Cerebellar nuclear complex (tissue), 1 donor: ENCODE data around the gene PRUNE2.
A peak's percentile ranks its signal among the peaks of the same experiment; 100 is the strongest.
"Not testable (repeated sequence)": the region's sequence is repeated elsewhere in the genome, so short reads cannot be mapped to it uniquely, and the experiment has no call there.

ENCODE experiments used
- DNase-seq, 2 experiments: peaks; one replicate each; lab custom pipeline; 2025; lab: John Stamatoyannopoulos, UW

The PRUNE2 gene, protein sequence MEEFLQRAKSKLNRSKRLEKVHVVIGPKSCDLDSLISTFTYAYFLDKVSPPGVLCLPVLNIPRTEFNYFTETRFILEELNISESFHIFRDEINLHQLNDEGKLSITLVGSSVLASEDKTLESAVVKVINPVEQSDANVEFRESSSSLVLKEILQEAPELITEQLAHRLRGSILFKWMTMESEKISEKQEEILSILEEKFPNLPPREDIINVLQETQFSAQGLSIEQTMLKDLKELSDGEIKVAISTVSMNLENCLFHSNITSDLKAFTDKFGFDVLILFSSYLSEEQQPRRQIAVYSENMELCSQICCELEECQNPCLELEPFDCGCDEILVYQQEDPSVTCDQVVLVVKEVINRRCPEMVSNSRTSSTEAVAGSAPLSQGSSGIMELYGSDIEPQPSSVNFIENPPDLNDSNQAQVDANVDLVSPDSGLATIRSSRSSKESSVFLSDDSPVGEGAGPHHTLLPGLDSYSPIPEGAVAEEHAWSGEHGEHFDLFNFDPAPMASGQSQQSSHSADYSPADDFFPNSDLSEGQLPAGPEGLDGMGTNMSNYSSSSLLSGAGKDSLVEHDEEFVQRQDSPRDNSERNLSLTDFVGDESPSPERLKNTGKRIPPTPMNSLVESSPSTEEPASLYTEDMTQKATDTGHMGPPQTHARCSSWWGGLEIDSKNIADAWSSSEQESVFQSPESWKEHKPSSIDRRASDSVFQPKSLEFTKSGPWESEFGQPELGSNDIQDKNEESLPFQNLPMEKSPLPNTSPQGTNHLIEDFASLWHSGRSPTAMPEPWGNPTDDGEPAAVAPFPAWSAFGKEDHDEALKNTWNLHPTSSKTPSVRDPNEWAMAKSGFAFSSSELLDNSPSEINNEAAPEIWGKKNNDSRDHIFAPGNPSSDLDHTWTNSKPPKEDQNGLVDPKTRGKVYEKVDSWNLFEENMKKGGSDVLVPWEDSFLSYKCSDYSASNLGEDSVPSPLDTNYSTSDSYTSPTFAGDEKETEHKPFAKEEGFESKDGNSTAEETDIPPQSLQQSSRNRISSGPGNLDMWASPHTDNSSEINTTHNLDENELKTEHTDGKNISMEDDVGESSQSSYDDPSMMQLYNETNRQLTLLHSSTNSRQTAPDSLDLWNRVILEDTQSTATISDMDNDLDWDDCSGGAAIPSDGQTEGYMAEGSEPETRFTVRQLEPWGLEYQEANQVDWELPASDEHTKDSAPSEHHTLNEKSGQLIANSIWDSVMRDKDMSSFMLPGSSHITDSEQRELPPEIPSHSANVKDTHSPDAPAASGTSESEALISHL (N-terminal part only)

GRCh38 chr9:76905791-76906646 lies at the start of gene PRUNE2:
TSS of gene PRUNE2 (minus strand) at chr9:76906114. CDS start at chr9:76905963, 151 bp downstream.
- no peak for DNase-seq

DNA sequence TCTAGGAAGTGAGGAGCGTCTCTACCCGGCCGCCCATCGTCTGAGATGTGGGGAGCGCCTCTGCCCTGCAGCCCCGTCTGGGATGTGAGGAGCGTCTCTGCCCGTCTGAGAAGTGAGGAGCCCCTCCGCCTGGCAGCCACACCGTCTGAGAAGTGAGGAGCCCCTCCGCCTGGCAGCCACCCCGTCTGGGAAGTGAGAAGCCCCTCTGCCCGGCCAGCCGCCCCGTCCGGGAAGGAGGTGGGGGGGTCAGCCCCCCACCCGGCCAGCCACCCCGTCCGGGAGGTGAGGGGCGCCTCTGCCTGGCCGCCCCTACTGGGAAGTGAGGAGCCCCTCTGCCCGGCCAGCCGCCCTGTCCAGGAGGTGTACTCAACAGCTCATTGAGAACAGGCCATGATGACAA lies 49.5 kb upstream of the PRUNE2 start:
- not testable (repeated sequence) for DNase-seq

DNA sequence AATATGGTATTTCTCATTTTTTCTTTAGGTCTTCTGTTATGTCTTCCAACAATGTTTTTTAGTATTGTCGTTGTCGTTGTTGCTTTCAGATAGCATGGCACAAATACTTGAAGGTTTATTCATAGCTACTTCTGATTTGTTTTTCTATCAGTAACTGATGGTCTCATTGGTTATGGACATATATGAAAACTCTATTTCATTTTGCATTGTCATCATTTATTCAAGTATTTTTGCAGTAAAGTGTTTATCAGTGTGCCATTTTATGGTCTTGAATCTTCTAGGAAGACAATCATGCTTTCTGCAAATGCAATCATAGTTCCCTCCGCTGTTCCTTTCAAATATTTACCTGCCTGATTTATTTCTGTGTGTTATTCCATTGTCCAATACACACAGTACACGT lies 44.0 kb upstream of the PRUNE2 start:
- no peak for DNase-seq

- no peak for DNase-seq
These were observed 38.1 kb upstream of the PRUNE2 start for GRCh38 chr9:76944011-76944410.

DNA sequence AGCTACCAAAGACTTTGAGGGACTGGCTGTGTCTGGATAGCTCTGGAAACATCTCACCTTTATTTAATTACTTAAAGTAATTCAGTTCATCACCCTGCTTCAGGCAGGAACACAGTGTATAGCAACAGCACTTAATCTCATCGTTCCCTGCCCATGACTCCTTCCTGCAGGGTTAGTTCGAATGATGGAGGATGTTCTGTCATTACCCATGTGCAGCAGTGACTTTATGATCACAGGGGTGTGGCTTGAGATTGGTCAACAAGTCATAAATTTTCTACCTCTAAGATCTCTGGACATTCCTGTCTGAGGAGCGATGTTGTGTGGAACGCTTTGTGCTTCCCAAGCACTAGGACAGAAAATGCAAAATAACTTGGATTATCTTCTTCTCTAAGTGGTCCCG lies 37.1 kb upstream of the PRUNE2 start:
- DNase-seq: no peak

- no peak for DNase-seq
These were observed 26.8 kb upstream of the PRUNE2 start for GRCh38 chr9:76932757-76933156.

DNA sequence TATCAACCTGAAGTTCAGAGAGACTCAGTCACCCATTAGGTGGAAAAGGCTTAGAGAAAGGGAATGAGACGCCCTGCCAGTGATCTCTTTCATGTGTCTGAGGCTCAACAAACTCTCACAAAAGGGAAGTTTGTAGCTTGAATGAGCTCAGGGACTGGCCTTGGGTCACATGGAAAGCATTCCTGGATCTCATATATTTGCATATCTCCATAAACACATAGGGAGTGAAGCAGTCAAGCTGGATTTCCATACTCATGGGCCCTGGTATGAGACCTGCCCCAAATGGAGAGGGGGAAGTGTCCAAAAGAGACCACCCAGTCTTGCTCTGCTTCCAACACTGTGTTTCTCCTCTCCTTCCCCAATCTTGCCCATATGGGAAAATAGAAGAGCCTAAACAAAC lies 26.4 kb upstream of the PRUNE2 start:
- no peak for DNase-seq

GRCh38 chr9:76927540-76928240 lies 21.8 kb upstream of the PRUNE2 start:
- no peak for DNase-seq

GRCh38 chr9:76926846-76927245 lies 20.9 kb upstream of the PRUNE2 start:
- DNase-seq: no peak

DNA sequence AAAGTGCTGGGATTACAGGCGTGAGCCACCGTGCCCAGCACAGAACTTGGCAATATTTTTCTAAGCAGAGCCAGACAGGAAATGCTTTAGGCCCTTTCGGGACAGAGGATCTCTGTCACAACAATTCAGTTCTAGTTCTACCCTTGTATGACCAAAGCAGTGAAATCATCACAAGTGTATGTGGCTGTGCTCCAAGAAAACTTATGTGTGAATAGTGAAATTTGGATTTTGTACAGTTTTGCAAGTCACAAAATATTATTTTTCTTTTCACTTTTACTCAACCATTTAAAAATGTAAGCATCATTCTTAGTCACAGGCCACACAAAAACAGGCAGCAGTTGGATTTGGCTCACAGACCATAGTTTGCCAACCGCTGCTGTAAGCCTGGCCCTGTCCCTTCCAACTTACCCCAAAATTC lies 20.4 kb upstream of the PRUNE2 start:
- DNase-seq: no peak

DNA sequence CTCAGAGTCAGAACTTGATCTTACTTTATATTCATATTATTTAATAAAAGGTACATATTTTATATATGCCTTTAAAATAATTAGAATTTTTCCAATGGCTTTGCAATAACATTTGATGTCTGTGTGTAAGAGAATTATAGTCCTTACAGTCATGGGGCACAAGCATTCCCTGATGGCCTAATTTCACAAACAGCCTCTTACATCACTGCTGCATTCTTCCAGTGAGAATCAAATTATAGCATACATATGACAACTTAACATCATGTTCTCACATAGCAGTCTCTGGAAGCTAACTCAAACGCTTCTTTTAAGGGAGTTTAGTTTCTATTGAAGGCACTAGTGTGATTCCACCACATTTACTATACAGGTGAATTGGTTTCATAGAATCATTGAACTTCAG lies 15.3 kb upstream of the PRUNE2 start:
- no peak for DNase-seq

DNA sequence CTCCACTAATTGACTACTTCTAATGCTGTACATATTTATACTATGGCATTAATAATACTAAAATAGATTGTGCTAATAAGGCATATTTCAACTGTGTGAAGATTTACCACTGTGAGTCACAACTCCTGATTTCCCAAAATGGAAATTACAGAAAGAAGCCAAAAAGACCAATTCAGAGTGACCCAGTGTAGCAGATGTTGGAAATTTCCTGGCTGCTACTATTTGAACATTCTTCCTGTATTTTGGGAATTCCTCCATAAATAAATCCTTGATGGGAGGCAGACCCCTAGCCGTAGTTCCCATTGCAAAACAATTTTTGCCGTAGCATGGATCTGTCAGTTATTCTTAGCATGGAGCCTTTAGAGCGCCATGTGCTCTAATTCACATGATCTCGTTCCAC lies 11.4 kb upstream of the PRUNE2 start:
- no peak for DNase-seq

DNA sequence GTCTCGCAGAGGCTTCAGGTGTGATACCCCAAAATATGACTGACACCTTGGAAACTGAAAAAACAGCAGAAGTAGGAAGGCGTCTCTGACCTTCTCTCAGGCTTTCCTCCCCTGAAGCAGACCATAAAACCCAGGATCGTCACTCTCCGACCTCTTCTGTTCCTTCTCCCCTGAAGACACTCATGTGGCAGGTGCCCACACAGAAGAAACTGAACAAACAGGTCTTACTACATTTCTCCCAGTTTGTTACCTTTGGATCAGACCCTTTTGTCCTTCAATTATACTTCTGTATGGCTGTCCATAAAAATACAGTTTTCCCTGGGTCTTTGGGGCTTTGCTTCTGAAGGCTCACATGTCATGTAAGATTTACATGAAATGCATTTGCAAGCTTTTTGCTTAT lies 10.3 kb upstream of the PRUNE2 start:
- no peak for DNase-seq

DNA sequence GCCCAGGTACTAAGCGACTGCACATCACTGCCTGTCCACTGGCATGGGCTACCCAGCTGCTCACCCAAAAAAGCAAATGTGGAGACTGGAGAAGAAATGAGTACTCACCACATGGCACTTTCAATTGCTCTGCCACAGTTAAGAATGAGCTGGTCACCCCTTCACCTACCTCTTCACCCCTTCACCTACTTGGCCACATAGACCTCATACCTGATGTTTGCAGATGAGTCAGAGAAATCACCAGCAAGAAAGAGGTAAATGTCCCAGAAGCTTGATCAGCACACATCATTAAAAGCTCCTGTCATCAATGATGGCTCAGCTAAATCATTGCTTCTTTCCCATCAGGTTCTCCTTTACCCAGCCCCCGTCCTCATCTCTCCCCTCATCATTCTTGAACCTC lies 7.6 kb upstream of the PRUNE2 start:
- no peak for DNase-seq

DNA sequence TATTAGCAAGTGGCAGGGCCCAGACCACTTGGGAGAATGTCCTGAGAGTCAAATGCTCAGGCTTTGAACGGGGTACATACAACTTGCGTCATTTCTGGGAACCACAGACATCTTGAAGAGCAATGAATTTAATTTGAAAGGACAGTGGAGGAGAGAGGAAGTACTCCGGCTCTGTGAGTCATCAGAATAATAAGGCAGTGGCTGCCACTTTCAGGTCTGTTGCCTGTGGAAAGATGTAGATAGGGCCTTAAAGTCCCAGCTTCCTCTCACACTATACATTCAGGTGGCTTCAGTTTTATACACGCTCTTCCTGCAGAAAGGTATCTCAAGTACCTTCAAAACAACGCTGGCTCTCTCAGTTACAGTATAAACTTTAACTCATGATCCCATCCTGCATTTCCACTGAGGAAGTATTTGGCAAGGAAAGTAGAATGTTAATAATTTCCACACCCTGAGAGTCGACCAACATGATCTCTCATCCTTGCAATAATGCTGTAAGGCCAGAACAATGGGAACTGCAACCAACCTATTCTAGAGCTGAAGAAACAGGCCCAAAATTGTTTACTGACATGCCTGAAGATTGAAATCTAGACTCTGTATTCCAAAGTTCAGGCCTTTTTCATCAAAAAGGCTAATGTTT lies 6.8 kb upstream of the PRUNE2 start:
- DNase-seq: no peak

DNA sequence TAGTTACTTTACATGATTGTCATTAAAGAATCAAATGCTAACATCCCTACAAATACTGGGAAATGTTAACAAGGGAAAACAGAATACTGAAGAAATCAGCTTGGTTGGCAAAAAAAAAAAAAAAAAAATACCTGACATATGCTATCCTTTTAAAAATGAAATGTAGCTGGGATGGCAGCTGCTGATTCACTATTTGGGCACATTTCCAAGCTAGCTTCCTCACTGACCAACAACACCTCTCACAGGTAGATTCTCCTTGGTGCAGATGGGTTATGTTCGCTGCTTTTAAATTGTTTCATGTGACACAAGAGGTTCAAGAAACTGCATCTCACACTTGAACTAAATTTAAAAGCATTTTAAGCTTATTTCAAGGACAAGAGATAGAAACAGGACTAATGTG lies 6.1 kb upstream of the PRUNE2 start:
- DNase-seq: no peak

GRCh38 chr9:76910861-76911260 lies 4.9 kb upstream of the PRUNE2 start:
- no peak for DNase-seq

DNA sequence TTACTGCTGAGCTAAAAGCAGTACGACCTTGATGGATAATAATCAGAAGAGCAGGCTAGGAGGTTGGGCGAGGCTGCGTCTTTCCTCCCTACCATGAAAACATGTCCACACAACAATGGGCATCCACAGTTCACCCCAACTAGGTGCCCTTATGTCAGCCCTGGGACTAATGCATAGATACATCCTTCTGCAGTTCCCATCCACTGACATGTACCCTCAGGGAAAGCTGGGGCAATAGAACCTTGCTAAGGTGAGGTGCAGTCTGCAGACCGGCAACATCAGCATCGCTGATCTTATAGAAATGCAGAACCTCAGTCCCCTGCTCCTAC lies 697 bp upstream of the PRUNE2 start:
- peak in 1 of 2 experiments; percentile 18 for DNase-seq

GRCh38 chr9:76904661-76905457 lies 1.1 kb downstream of the PRUNE2 start:
- DNase-seq: no peak
